SK-N-MC (cell line): ENCODE measurements around the gene SUGT1.
A peak's percentile ranks its signal among the peaks of the same experiment; 100 is the strongest.
"Not testable (repeated sequence)": the region's sequence is repeated elsewhere in the genome, so short reads cannot be mapped to it uniquely, and the experiment has no call there.

Experiments used
- DNase-seq: peaks from one replicate; pipeline ENCODE4 v3.0.0-alpha.2; 2011; ENCODE audit warnings: low read depth, low spot score
- H3K27ac ChIP-seq: fragments of 200-600 bp; sonication (generic); 2 replicates; pipeline ENCODE4 v1.5.1; 2016; ENCODE audit warnings: mixed run types
- H3K36me3 ChIP-seq: fragments of 200-600 bp; sonication (generic); 2 replicates; pipeline ENCODE4 v1.6.1; 2017; ENCODE audit warnings: antibody characterized with exemption, low read length, mixed read lengths; ENCODE audit not compliant: insufficient read depth
- H3K4me3 ChIP-seq: fragments of 200-600 bp; sonication (generic); 2 replicates; pipeline ENCODE4 v1.5.1; 2016
- H3K9ac ChIP-seq: fragments of 200-600 bp; sonication (generic); 2 replicates; pipeline ENCODE4 v1.8.0; 2017; ENCODE audit warnings: mixed run types, mixed read lengths; ENCODE audit not compliant: insufficient read length
- H3K9me3 ChIP-seq: fragments of 200-600 bp; sonication (generic); 2 replicates; pipeline ENCODE4 v1.6.1; 2017; ENCODE audit warnings: low read depth, mild to moderate bottlenecking, antibody characterized with exemption, low read length, moderate library complexity, mixed read lengths
- EZH2 ChIP-seq: fragments of 200-600 bp; sonication (generic); IDR thresholded peaks from one replicate; pipeline ENCODE4 v1.6.1; 2017; ENCODE audit warnings: antibody characterized with exemption
- FOXP2 ChIP-seq: optimal IDR thresholded peaks from 2 replicates; pipeline ENCODE3; 2011; ENCODE audit warnings: mild to moderate bottlenecking, moderate library complexity; ENCODE audit not compliant: insufficient read depth; ENCODE audit errors: extremely low read length, control extremely low read depth
- POLR2AphosphoS5 ChIP-seq: IDR thresholded peaks from 2 replicates; pipeline ENCODE4 v1.6.1; 2012; ENCODE audit warnings: mild to moderate bottlenecking, low read depth, low read length, borderline replicate concordance

Gene SUGT1

GRCh38 chr13:52712385-52712784 is 59.7 kb downstream of the SUGT1 start:
- H3K36me3 ChIP-seq, result no peaks in the 10 kb centered on the region
- TF ChIP-seq FOXP2, result no peak
- TF ChIP-seq EZH2, result no peak
- no peak for TF ChIP-seq POLR2AphosphoS5
- no peak overlapping the region for H3K4me3 ChIP-seq
- H3K27ac ChIP-seq, result no peak overlapping the region
- H3K9me3 ChIP-seq, result no peaks in the 10 kb centered on the region
- no peak overlapping the region for H3K9ac ChIP-seq
- no peak for DNase-seq

- Histone ChIP-seq H3K4me3 (no peak overlapping the region), H3K9ac (no peak overlapping the region), H3K36me3 (no peaks in the 10 kb centered on the region), H3K27ac (peak overlapping the region; percentile 61; the same call in 1 of the 2 replicates), H3K9me3 (no peaks in the 10 kb centered on the region)
- TF ChIP-seq FOXP2 (no peak), EZH2 (no peak), POLR2AphosphoS5 (no peak)
- no peak for DNase-seq
Observed at GRCh38 chr13:52713894-52714293, 61.3 kb downstream of the SUGT1 start.

GRCh38 chr13:52720904-52721303 is 68.3 kb downstream of the SUGT1 start:
- H3K27ac ChIP-seq, H3K4me3 ChIP-seq, H3K9ac ChIP-seq, H3K36me3 ChIP-seq, DNase-seq, H3K9me3 ChIP-seq: not testable (repeated sequence)

- not testable (repeated sequence) for H3K27ac ChIP-seq, DNase-seq, H3K36me3 ChIP-seq, H3K9me3 ChIP-seq, H3K9ac ChIP-seq, H3K4me3 ChIP-seq
Observed at GRCh38 chr13:52721356-52721755, 68.7 kb downstream of the SUGT1 start.

GRCh38 chr13:52723181-52723580 is 70.5 kb downstream of the SUGT1 start:
- DNase-seq, result no peak
- Histone ChIP-seq H3K27ac (no peak overlapping the region), H3K9ac (no peak overlapping the region), H3K9me3 (no peaks in the 10 kb centered on the region), H3K4me3 (no peak overlapping the region), H3K36me3 (no peaks in the 10 kb centered on the region)
- TF ChIP-seq FOXP2, result no peak
- TF ChIP-seq POLR2AphosphoS5, result no peak
- no peak for TF ChIP-seq EZH2

- H3K27ac ChIP-seq, result no peak overlapping the region
- DNase-seq, result no peak
- H3K9ac ChIP-seq, result no peak overlapping the region
- TF ChIP-seq EZH2 (no peak), FOXP2 (no peak), POLR2AphosphoS5 (no peak)
- no peak overlapping the region for H3K4me3 ChIP-seq
- H3K36me3 ChIP-seq, result no peaks in the 10 kb centered on the region
- no peaks in the 10 kb centered on the region for H3K9me3 ChIP-seq
Observed at GRCh38 chr13:52725302-52725701, 72.7 kb downstream of the SUGT1 start.

GRCh38 chr13:52726258-52726657 is 73.6 kb downstream of the SUGT1 start:
- Histone ChIP-seq H3K9me3 (no peaks in the 10 kb centered on the region), H3K9ac (no peak overlapping the region), H3K36me3 (no peaks in the 10 kb centered on the region), H3K4me3 (no peak overlapping the region), H3K27ac (no peak overlapping the region)
- TF ChIP-seq POLR2AphosphoS5 (no peak), FOXP2 (no peak), EZH2 (no peak)
- DNase-seq, result no peak

- no peak for TF ChIP-seq FOXP2
- Histone ChIP-seq H3K27ac (no peak overlapping the region), H3K36me3 (no peaks in the 10 kb centered on the region), H3K9me3 (no peaks in the 10 kb centered on the region), H3K4me3 (no peak overlapping the region), H3K9ac (no peak overlapping the region)
- no peak for DNase-seq
Observed at GRCh38 chr13:52734075-52734623, 81.5 kb downstream of the SUGT1 start.

GRCh38 chr13:52736891-52737290 is 84.3 kb downstream of the SUGT1 start:
- Histone ChIP-seq H3K4me3 (no peak overlapping the region), H3K27ac (no peak overlapping the region), H3K36me3 (no peaks in the 10 kb centered on the region), H3K9ac (no peak overlapping the region), H3K9me3 (no peaks in the 10 kb centered on the region)
- TF ChIP-seq FOXP2, result no peak
- no peak for TF ChIP-seq EZH2
- no peak for TF ChIP-seq POLR2AphosphoS5
- no peak for DNase-seq

GRCh38 chr13:52737451-52737850 is 84.8 kb downstream of the SUGT1 start:
- no peak overlapping the region for H3K9ac ChIP-seq
- no peak for DNase-seq
- H3K36me3 ChIP-seq, result no peaks in the 10 kb centered on the region
- H3K27ac ChIP-seq, result no peak overlapping the region
- no peak for TF ChIP-seq FOXP2
- no peak for TF ChIP-seq POLR2AphosphoS5
- no peak for TF ChIP-seq EZH2
- no peak overlapping the region for H3K4me3 ChIP-seq
- H3K9me3 ChIP-seq, result no peaks in the 10 kb centered on the region
